Keratinocyte (primary cell): ENCODE results near the gene ECI1. TPM values are rescaled to one million over a fixed set of nuclear protein-coding genes. Genes with fewer than 3 reads are reported as not detected.

Experiments
- DNase-seq: peaks from one replicate; pipeline ENCODE4 v3.0.0-alpha.2; 2011; ENCODE audit warnings: low read depth, missing footprints, low spot score
- FAIRE-seq: peaks from 2 replicates; lab custom pipeline; 2011; peaks lifted over from hg19 to GRCh38; lab: Jason Lieb, UNC
- H2AFZ ChIP-seq: 2 replicates; pipeline ENCODE4 v1.6.0; 2012; ENCODE audit warnings: low read length, control low read depth, inconsistent platforms; ENCODE audit not compliant: control insufficient read depth
- H3K27ac ChIP-seq: 2 replicates; pipeline ENCODE4 v1.5.1; 2011; ENCODE audit warnings: low read length; ENCODE audit not compliant: control insufficient read depth, insufficient read depth
- H3K27me3 ChIP-seq: 3 replicates; pipeline ENCODE4 v1.6.0; 2011; ENCODE audit warnings: low read length; ENCODE audit not compliant: control insufficient read depth, insufficient read depth; ENCODE audit errors: extremely low read depth
- H3K36me3 ChIP-seq, 2 experiments: 2 replicates in 1 of 2; 3 replicates in 1 of 2; pipeline ENCODE4 v1.5.1; 2011; ENCODE audit warnings: low read length in 2 of 2, mild to moderate bottlenecking in 1 of 2; ENCODE audit not compliant: control insufficient read depth in 2 of 2, insufficient read depth in 2 of 2; ENCODE audit errors: extremely low read depth in 1 of 2
- H3K4me1 ChIP-seq: 3 replicates; pipeline ENCODE4 v1.5.1; 2011; ENCODE audit warnings: low read length; ENCODE audit not compliant: control insufficient read depth, insufficient read depth; ENCODE audit errors: extremely low read depth
- H3K4me2 ChIP-seq: 3 replicates; pipeline ENCODE4 v1.6.0; 2011; ENCODE audit warnings: low read depth, low read length; ENCODE audit not compliant: control insufficient read depth, insufficient read depth; ENCODE audit errors: extremely low read depth
- H3K4me3 ChIP-seq, 3 experiments: fragments of 200-600 bp in 1 of 3; sonication (generic) in 1 of 3; 2 replicates in 2 of 3; 3 replicates in 1 of 3; pipeline ENCODE4 v1.5.1; 2011 to 2016; ENCODE audit warnings: low read length in 3 of 3, mild to moderate bottlenecking in 3 of 3, control low read depth in 2 of 3, inconsistent platforms in 1 of 3, low read depth in 1 of 3, mixed read lengths in 1 of 3, mixed run types in 1 of 3, moderate library complexity in 1 of 3; ENCODE audit not compliant: control insufficient read depth in 2 of 3, insufficient read depth in 2 of 3; ENCODE audit errors: extremely low read depth in 1 of 3
- H3K79me2 ChIP-seq: 2 replicates; pipeline ENCODE4 v1.6.0; 2012; ENCODE audit warnings: low read length; ENCODE audit not compliant: control insufficient read depth, insufficient read depth
- H3K9ac ChIP-seq: 3 replicates; pipeline ENCODE4 v1.6.0; 2011; ENCODE audit warnings: low read length; ENCODE audit not compliant: control insufficient read depth, insufficient read depth; ENCODE audit errors: extremely low read depth
- H3K9me1 ChIP-seq: 3 replicates; pipeline ENCODE4 v1.6.0; 2011; ENCODE audit warnings: low read length; ENCODE audit not compliant: control insufficient read depth, insufficient read depth; ENCODE audit errors: extremely low read depth
- H3K9me3 ChIP-seq: 2 replicates; pipeline ENCODE4 v1.5.1; 2012; ENCODE audit warnings: low read depth, low read length; ENCODE audit not compliant: control insufficient read depth
- H4K20me1 ChIP-seq: 3 replicates; pipeline ENCODE4 v1.6.0; 2011; ENCODE audit warnings: low read length; ENCODE audit not compliant: control insufficient read depth, insufficient read depth; ENCODE audit errors: extremely low read depth
- CTCF ChIP-seq, 3 experiments: IDR thresholded peaks in 1 of 3; conservative IDR thresholded peaks in 1 of 3; optimal IDR thresholded peaks in 1 of 3; 2 replicates in 2 of 3; 3 replicates in 1 of 3; pipeline versions ENCODE3 to v1.5.1; 2011; ENCODE audit warnings: low read length in 3 of 3, mild to moderate bottlenecking in 3 of 3, moderate library complexity in 2 of 3, control low read depth in 1 of 3, inconsistent platforms in 1 of 3; ENCODE audit not compliant: insufficient read depth in 2 of 3; ENCODE audit errors: extremely low read depth in 1 of 3
- EZH2 ChIP-seq: IDR thresholded peaks from one replicate; pipeline ENCODE4 v1.6.1; 2012; ENCODE audit warnings: inconsistent platforms, mild to moderate bottlenecking, low read length, moderate library complexity
- dilution Hi-C: fragments of 300-500 bp; cut with MboI; formaldehyde crosslinking; loops from one replicate; pipeline ENCODE4 v1.7.0; 2020; ENCODE audit warnings: low sequenced_read_pairs; ENCODE audit not compliant: extremely low pct_ligation_motif_present
- polyA plus RNA-seq, 5 experiments: library from polyadenylated mRNA; depleted of rRNA in 3 of 5; stranded (reverse) in 3 of 5; stranded (forward) in 1 of 5; unstranded in 1 of 5; fragments of >200 nt; gene quantifications; 1 replicate in 1 of 5; 2 replicates in 3 of 5; 3 replicates in 1 of 5; pipeline versions ENCODE4 v1.2.1 to v1.2.3, GENCODE V29; 2011 to 2012; ENCODE audit warnings: missing spikeins in 2 of 5, low read depth in 1 of 5, low replicate concordance in 1 of 5

Gene ECI1
- polyA plus RNA-seq, 1 donor (not counting 4 experiments of a cell fraction or from before 2014, with no cell fraction given): 19.7 TPM

GRCh38 chr16:2207872-2208271 is 43.5 kb downstream of the ECI1 start:
- TF ChIP-seq EZH2 (no peak), CTCF (optimal IDR thresholded peaks at IDR 0.05 in 1 of 3, IDR thresholded peaks at IDR 0.05 in 1 of 3, conservative IDR thresholded peaks at IDR 0.05 in 1 of 3; ENCODE audit: extremely low read depth in 1 of 3, insufficient read depth in 2 of 3, low read length in 3 of 3) (no peak)
- Histone ChIP-seq H2AFZ (no peak overlapping the region), H3K4me1 (peaks cover 17% of the 10 kb centered on the region), H3K9ac (no peak overlapping the region), H4K20me1 (no peaks in the 10 kb centered on the region), H3K9me1 (no peaks in the 10 kb centered on the region), H3K9me3 (no peaks in the 10 kb centered on the region), H3K79me2 (peaks cover 10% of the 10 kb centered on the region), H3K4me3 (no peak overlapping the region), H3K4me2 (no peak overlapping the region), H3K27me3 (no peaks in the 10 kb centered on the region), H3K36me3 (peaks cover 12 to 24% of the 10 kb centered on the region in 2 experiments), H3K27ac (no peak overlapping the region)
- DNase-seq (no peak), FAIRE-seq (no peak)
- dilution Hi-C loops: no loop called here

GRCh38 chr16:2206780-2207433 is 44.5 kb downstream of the ECI1 start:
- dilution Hi-C loops: no loop called here
- peaks cover 12 to 15% of the 10 kb centered on the region in 2 experiments for H3K36me3 ChIP-seq
- no peak overlapping the region for H3K4me3 ChIP-seq
- peaks cover 9% of the 10 kb centered on the region for H3K79me2 ChIP-seq
- FAIRE-seq (no peak), DNase-seq (no peak)
- no peak for TF ChIP-seq CTCF (optimal IDR thresholded peaks at IDR 0.05 in 1 of 3, IDR thresholded peaks at IDR 0.05 in 1 of 3, conservative IDR thresholded peaks at IDR 0.05 in 1 of 3; ENCODE audit: extremely low read depth in 1 of 3, insufficient read depth in 2 of 3, low read length in 3 of 3)
- no peak for TF ChIP-seq EZH2
- no peaks in the 10 kb centered on the region for H3K27me3 ChIP-seq
- H3K27ac ChIP-seq: no peak overlapping the region
- H3K4me1 ChIP-seq: peaks cover 9% of the 10 kb centered on the region
- H3K9me3 ChIP-seq: no peaks in the 10 kb centered on the region
- H3K9ac ChIP-seq: no peak overlapping the region
- no peaks in the 10 kb centered on the region for H4K20me1 ChIP-seq
- H2AFZ ChIP-seq: no peak overlapping the region
- no peak overlapping the region for H3K4me2 ChIP-seq
- no peaks in the 10 kb centered on the region for H3K9me1 ChIP-seq
